ENCODE data around the gene NACC2. TPM values are rescaled to one million over a fixed set of nuclear protein-coding genes. Genes with fewer than 3 reads are reported as not detected.
"Not testable (repeated sequence)": the region's sequence is repeated elsewhere in the genome, so short reads cannot be mapped to it uniquely, and the experiment has no call there.

Gene NACC2
- polyA plus RNA-seq, 1 donor: 15.2 TPM

GRCh38 chr9:136045595-136046553, 49.2 kb downstream of the NACC2 start:
- no peak for DNase-seq (ENCODE audit: low read depth)

- no peak for DNase-seq (ENCODE audit: low read depth)
Measured at GRCh38 chr9:136044971-136045594, 50.0 kb downstream of the NACC2 start.

- no peak for DNase-seq (ENCODE audit: low read depth)
Measured at GRCh38 chr9:136044207-136044970, 50.7 kb downstream of the NACC2 start.

- DNase-seq (ENCODE audit: low read depth): no peak
Measured at GRCh38 chr9:136043441-136043991, 51.6 kb downstream of the NACC2 start.

- no peak for DNase-seq (ENCODE audit: low read depth)
Measured at GRCh38 chr9:136042541-136042940, 52.5 kb downstream of the NACC2 start.

- not testable (repeated sequence) for DNase-seq (ENCODE audit: low read depth)
Measured at GRCh38 chr9:136040848-136041247, 54.2 kb downstream of the NACC2 start.

- DNase-seq (ENCODE audit: low read depth): no peak
Measured at GRCh38 chr9:136039488-136039887, 55.6 kb downstream of the NACC2 start.

- DNase-seq (ENCODE audit: low read depth): no peak
Measured at GRCh38 chr9:136036848-136037247, 58.2 kb downstream of the NACC2 start.

GRCh38 chr9:136036050-136036449, 59.0 kb downstream of the NACC2 start:
- DNase-seq (ENCODE audit: low read depth): no peak

GRCh38 chr9:136031741-136032730, 63.1 kb downstream of the NACC2 start:
- no peak for DNase-seq (ENCODE audit: low read depth)

GRCh38 chr9:136031094-136031493, 64.0 kb downstream of the NACC2 start:
- no peak for DNase-seq (ENCODE audit: low read depth)

GRCh38 chr9:136029556-136029955, 65.5 kb downstream of the NACC2 start:
- no peak for DNase-seq (ENCODE audit: low read depth)

GRCh38 chr9:136028760-136029470, 66.2 kb downstream of the NACC2 start:
- DNase-seq (ENCODE audit: low read depth): no peak

- DNase-seq (ENCODE audit: low read depth): not testable (repeated sequence)
Measured at GRCh38 chr9:136026943-136027289, 68.2 kb downstream of the NACC2 start.

GRCh38 chr9:136026266-136026942, 68.7 kb downstream of the NACC2 start:
- no peak for DNase-seq (ENCODE audit: low read depth)

GRCh38 chr9:136025481-136025880, 69.6 kb downstream of the NACC2 start:
- no peak for DNase-seq (ENCODE audit: low read depth)

- DNase-seq (ENCODE audit: low read depth): no peak
Measured at GRCh38 chr9:136024696-136025316, 70.3 kb downstream of the NACC2 start.

GRCh38 chr9:136024286-136024685, 70.8 kb downstream of the NACC2 start:
- DNase-seq (ENCODE audit: low read depth): no peak

All from forelimb muscle (tissue), 1 donor.